ENCODE data around the gene VIT.
"Not testable (repeated sequence)": the region's sequence is repeated elsewhere in the genome, so short reads cannot be mapped to it uniquely, and the experiment has no call there.

Gene VIT

DNA sequence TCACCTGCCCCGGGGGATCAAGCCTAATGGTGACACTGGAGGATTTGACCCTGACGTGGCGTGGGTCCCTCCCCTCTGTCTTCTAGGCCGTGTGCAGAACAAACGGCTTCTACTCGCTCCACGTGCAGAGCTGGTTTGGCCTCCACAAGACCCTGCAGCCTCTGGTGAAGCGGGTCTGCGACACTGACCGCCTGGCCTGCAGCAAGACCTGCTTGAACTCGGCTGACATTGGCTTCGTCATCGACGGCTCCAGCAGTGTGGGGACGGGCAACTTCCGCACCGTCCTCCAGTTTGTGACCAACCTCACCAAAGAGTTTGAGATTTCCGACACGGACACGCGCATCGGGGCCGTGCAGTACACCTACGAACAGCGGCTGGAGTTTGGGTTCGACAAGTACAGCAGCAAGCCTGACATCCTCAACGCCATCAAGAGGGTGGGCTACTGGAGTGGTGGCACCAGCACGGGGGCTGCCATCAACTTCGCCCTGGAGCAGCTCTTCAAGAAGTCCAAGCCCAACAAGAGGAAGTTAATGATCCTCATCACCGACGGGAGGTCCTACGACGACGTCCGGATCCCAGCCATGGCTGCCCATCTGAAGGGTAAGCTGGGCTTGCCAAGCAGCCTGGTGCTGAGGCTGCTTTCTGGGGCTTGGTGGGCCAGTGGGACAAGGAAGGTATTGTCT is 112.0 kb downstream of the VIT start:
- H3K27ac ChIP-seq (ENCODE audit: low read depth, low read length), result no peak overlapping the region
- no peaks in the 10 kb centered on the region for H3K4me1 ChIP-seq (ENCODE audit: control insufficient read depth, insufficient read depth, low read length)
- no peaks in the 10 kb centered on the region for H3K36me3 ChIP-seq (ENCODE audit: control insufficient read depth, insufficient read depth, low read length)
- H3K9me3 ChIP-seq (ENCODE audit: control insufficient read depth, insufficient read depth, low read depth, low read length), result peaks cover 14% of the 10 kb centered on the region
- no peak overlapping the region for H3K9ac ChIP-seq (ENCODE audit: low read length)
- no peaks in the 10 kb centered on the region for H3K27me3 ChIP-seq (ENCODE audit: control insufficient read depth, insufficient read depth, low read length)
- H3K4me3 ChIP-seq (ENCODE audit: low read depth, low read length), result no peak overlapping the region

GRCh38 chr2:36809069-36809445 is 112.5 kb downstream of the VIT start:
- no peak overlapping the region for H3K27ac ChIP-seq (ENCODE audit: low read depth, low read length)
- peaks cover 10% of the 10 kb centered on the region for H3K9me3 ChIP-seq (ENCODE audit: control insufficient read depth, insufficient read depth, low read depth, low read length)
- H3K4me3 ChIP-seq (ENCODE audit: low read depth, low read length), result no peak overlapping the region
- H3K9ac ChIP-seq (ENCODE audit: low read length), result no peak overlapping the region
- no peaks in the 10 kb centered on the region for H3K36me3 ChIP-seq (ENCODE audit: control insufficient read depth, insufficient read depth, low read length)
- H3K4me1 ChIP-seq (ENCODE audit: control insufficient read depth, insufficient read depth, low read length), result no peaks in the 10 kb centered on the region
- H3K27me3 ChIP-seq (ENCODE audit: control insufficient read depth, insufficient read depth, low read length), result no peaks in the 10 kb centered on the region

GRCh38 chr2:36811071-36811470 is 114.6 kb downstream of the VIT start:
- no peaks in the 10 kb centered on the region for H3K27me3 ChIP-seq (ENCODE audit: control insufficient read depth, insufficient read depth, low read length)
- H3K27ac ChIP-seq (ENCODE audit: low read depth, low read length), result no peak overlapping the region
- H3K4me3 ChIP-seq (ENCODE audit: low read depth, low read length), result no peak overlapping the region
- H3K9me3 ChIP-seq (ENCODE audit: control insufficient read depth, insufficient read depth, low read depth, low read length), result peaks cover 10% of the 10 kb centered on the region
- no peaks in the 10 kb centered on the region for H3K4me1 ChIP-seq (ENCODE audit: control insufficient read depth, insufficient read depth, low read length)
- H3K9ac ChIP-seq (ENCODE audit: low read length), result no peak overlapping the region
- no peaks in the 10 kb centered on the region for H3K36me3 ChIP-seq (ENCODE audit: control insufficient read depth, insufficient read depth, low read length)

DNA sequence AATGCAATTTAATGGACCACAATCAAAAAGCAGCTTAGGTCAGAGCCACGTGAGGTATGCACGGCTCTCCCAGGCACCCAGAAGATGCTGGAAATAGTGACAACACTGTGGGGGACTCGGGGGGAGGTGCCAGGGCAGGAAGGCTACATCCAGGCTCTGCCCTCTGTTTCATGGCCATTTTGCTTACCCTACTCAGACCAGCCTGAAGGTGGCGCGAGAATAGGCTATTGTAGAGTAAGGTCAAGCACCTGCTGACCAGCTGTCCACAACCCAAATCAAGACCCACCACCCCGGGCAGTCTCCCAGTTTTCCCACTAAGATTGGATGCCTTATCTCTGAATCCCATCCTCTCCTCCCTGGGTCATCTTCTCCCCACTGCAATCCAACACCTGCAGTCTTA is 115.7 kb downstream of the VIT start:
- Histone ChIP-seq H3K9ac (ENCODE audit: low read length) (no peak overlapping the region), H3K4me1 (ENCODE audit: control insufficient read depth, insufficient read depth, low read length) (no peaks in the 10 kb centered on the region), H3K4me3 (ENCODE audit: low read depth, low read length) (no peak overlapping the region), H3K27ac (ENCODE audit: low read depth, low read length) (no peak overlapping the region), H3K9me3 (ENCODE audit: control insufficient read depth, insufficient read depth, low read depth, low read length) (peaks cover 10% of the 10 kb centered on the region), H3K36me3 (ENCODE audit: control insufficient read depth, insufficient read depth, low read length) (no peaks in the 10 kb centered on the region), H3K27me3 (ENCODE audit: control insufficient read depth, insufficient read depth, low read length) (no peaks in the 10 kb centered on the region)

GRCh38 chr2:36818542-36818941 is 122.0 kb downstream of the VIT start:
- no peak overlapping the region for H3K27ac ChIP-seq (ENCODE audit: low read depth, low read length)
- no peak overlapping the region for H3K4me3 ChIP-seq (ENCODE audit: low read depth, low read length)
- H3K9ac ChIP-seq (ENCODE audit: low read length), result no peak overlapping the region
- H3K27me3 ChIP-seq (ENCODE audit: control insufficient read depth, insufficient read depth, low read length), result no peaks in the 10 kb centered on the region
- H3K9me3 ChIP-seq (ENCODE audit: control insufficient read depth, insufficient read depth, low read depth, low read length), result no peaks in the 10 kb centered on the region
- H3K36me3 ChIP-seq (ENCODE audit: control insufficient read depth, insufficient read depth, low read length), result no peaks in the 10 kb centered on the region
- H3K4me1 ChIP-seq (ENCODE audit: control insufficient read depth, insufficient read depth, low read length), result no peaks in the 10 kb centered on the region

DNA sequence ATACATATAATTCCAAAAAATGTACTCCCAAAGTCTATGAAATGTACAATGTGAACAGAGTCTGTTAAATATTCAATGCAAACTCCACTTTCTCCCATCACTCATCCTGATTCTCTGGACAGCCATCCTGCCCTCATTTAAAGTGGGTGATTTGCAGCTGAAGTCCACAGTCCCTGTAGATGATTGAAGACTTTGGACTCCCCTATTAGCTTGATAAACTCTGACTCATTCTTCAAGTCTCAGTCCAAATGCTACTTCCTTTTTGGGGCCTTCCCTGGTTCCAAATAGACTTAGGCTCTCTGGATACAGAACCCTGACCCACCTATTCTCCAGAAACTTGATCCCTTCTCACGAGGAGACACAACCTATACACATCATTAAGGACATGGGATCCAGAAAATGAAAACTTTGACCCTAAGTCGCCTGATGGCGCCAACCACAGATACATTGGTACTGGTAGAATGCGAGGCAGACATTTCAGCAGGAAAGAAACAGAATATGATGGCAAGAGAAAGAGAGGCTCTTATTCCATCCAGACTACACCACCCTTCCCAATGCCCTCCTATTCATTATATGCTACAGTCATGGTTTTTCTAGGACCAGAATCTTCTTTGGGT is 122.7 kb downstream of the VIT start:
- H3K4me1 ChIP-seq (ENCODE audit: control insufficient read depth, insufficient read depth, low read length), result peaks cover 4% of the 10 kb centered on the region
- no peaks in the 10 kb centered on the region for H3K36me3 ChIP-seq (ENCODE audit: control insufficient read depth, insufficient read depth, low read length)
- H3K4me3 ChIP-seq (ENCODE audit: low read depth, low read length), result no peak overlapping the region
- H3K9me3 ChIP-seq (ENCODE audit: control insufficient read depth, insufficient read depth, low read depth, low read length), result no peaks in the 10 kb centered on the region
- H3K27me3 ChIP-seq (ENCODE audit: control insufficient read depth, insufficient read depth, low read length), result no peaks in the 10 kb centered on the region
- no peak overlapping the region for H3K27ac ChIP-seq (ENCODE audit: low read depth, low read length)
- H3K9ac ChIP-seq (ENCODE audit: low read length), result no peak overlapping the region

DNA sequence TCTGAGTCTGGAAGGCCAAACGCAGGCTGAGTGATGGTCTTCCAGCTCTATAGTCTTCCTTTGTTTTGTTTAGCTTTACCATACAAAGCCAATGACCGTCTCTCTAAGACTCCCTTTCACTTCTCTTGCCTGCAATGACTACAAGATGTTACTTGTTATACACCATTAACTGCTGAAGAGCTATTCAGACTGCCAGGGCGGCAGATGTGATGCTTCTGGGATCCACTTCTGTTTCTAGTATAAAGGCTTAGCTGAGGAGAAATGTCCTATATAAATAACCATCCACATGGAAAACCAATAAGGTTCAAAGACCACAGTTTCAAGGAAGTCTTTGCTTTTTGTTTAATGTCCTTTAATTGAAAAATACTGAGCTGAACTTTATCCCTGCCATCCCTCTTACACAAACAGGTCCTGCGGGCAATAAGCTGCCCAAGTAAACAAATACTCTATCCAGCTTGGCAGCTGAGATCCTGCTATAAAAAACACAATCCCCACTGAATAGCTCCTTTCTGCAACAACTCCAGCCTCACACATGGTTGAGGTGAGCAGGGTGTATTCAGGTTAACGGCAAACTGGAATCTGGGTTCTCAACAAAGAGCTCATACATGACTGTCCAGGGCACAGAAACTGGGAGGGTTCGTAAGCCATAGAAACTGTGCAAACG is 124.6 kb downstream of the VIT start:
- Histone ChIP-seq H3K4me1 (ENCODE audit: control insufficient read depth, insufficient read depth, low read length) (peaks cover 10% of the 10 kb centered on the region), H3K4me3 (ENCODE audit: low read depth, low read length) (no peak overlapping the region), H3K9me3 (ENCODE audit: control insufficient read depth, insufficient read depth, low read depth, low read length) (no peaks in the 10 kb centered on the region), H3K27ac (ENCODE audit: low read depth, low read length) (no peak overlapping the region), H3K27me3 (ENCODE audit: control insufficient read depth, insufficient read depth, low read length) (no peaks in the 10 kb centered on the region), H3K9ac (ENCODE audit: low read length) (no peak overlapping the region), H3K36me3 (ENCODE audit: control insufficient read depth, insufficient read depth, low read length) (no peaks in the 10 kb centered on the region)

DNA sequence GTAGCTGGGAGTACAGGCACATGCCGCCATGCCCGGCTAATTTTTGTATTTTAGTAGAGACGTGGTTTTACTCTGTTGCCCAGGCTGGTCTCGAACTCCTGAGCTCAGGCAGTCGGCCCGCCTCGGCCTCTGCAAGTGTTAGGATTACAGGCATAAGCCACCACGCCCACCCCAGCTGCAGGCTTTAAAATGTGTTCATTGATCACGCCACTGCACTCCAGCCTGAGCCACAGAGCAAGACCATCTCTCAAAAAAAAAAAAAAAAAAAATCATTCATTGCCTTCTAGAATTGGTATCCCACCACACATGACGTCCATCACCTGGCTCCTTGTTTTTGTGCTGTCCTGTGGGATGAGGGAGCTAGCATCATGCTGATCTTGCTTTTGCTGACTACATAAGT is 127.4 kb downstream of the VIT start:
- Histone ChIP-seq H3K9ac (ENCODE audit: low read length) (no peak overlapping the region), H3K4me1 (ENCODE audit: control insufficient read depth, insufficient read depth, low read length) (peaks cover 10% of the 10 kb centered on the region), H3K27me3 (ENCODE audit: control insufficient read depth, insufficient read depth, low read length) (no peaks in the 10 kb centered on the region), H3K9me3 (ENCODE audit: control insufficient read depth, insufficient read depth, low read depth, low read length) (no peaks in the 10 kb centered on the region), H3K4me3 (ENCODE audit: low read depth, low read length) (no peak overlapping the region; the same call in 1 of the 2 replicates), H3K36me3 (ENCODE audit: control insufficient read depth, insufficient read depth, low read length) (no peaks in the 10 kb centered on the region), H3K27ac (ENCODE audit: low read depth, low read length) (no peak overlapping the region)

DNA sequence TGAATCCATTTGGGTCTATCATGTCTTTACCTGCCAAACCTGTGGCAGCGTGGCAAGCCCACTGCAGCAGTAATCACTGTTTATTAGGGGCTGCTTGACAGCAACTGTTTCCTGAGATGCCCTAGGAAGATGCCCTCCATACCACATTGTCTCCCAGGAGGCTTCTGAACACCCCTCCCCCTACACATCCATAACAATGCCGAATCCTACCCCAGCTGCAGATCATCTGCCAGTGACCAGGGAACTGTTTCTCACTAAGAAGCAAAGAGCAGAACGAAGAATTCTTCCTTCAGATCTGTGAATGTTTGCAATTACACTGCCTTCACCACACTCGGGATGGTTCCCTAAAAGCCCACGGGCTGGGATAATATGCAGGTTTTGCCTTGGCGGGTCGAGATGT is 127.8 kb downstream of the VIT start:
- no peak overlapping the region for H3K9ac ChIP-seq (ENCODE audit: low read length)
- H3K36me3 ChIP-seq (ENCODE audit: control insufficient read depth, insufficient read depth, low read length), result no peaks in the 10 kb centered on the region
- H3K27ac ChIP-seq (ENCODE audit: low read depth, low read length), result no peak overlapping the region
- H3K9me3 ChIP-seq (ENCODE audit: control insufficient read depth, insufficient read depth, low read depth, low read length), result no peaks in the 10 kb centered on the region
- H3K4me3 ChIP-seq (ENCODE audit: low read depth, low read length), result no peak overlapping the region; the same call in 1 of the 2 replicates
- H3K27me3 ChIP-seq (ENCODE audit: control insufficient read depth, insufficient read depth, low read length), result no peaks in the 10 kb centered on the region
- peaks cover 10% of the 10 kb centered on the region for H3K4me1 ChIP-seq (ENCODE audit: control insufficient read depth, insufficient read depth, low read length)

- not testable (repeated sequence) for H3K27ac ChIP-seq (ENCODE audit: low read depth, low read length); H3K4me1 ChIP-seq (ENCODE audit: control insufficient read depth, insufficient read depth, low read length); H3K4me3 ChIP-seq (ENCODE audit: low read depth, low read length); H3K36me3 ChIP-seq (ENCODE audit: control insufficient read depth, insufficient read depth, low read length); H3K9ac ChIP-seq (ENCODE audit: low read length); H3K27me3 ChIP-seq (ENCODE audit: control insufficient read depth, insufficient read depth, low read length); H3K9me3 ChIP-seq (ENCODE audit: control insufficient read depth, insufficient read depth, low read depth, low read length)
Measured at GRCh38 chr2:36824683-36825082, 128.2 kb downstream of the VIT start.

GRCh38 chr2:36831185-36831584 is 134.7 kb downstream of the VIT start:
- H3K9ac ChIP-seq (ENCODE audit: low read length), result no peak overlapping the region

More at GRCh38 chr2:36831185-36831584, 134.7 kb downstream of the VIT start:
- Histone ChIP-seq H3K4me1 (ENCODE audit: control insufficient read depth, insufficient read depth, low read length) (peaks cover 21% of the 10 kb centered on the region), H3K27ac (ENCODE audit: low read depth, low read length) (no peak overlapping the region), H3K36me3 (ENCODE audit: control insufficient read depth, insufficient read depth, low read length) (no peaks in the 10 kb centered on the region), H3K9me3 (ENCODE audit: control insufficient read depth, insufficient read depth, low read depth, low read length) (no peaks in the 10 kb centered on the region), H3K4me3 (ENCODE audit: low read depth, low read length) (no peak overlapping the region), H3K27me3 (ENCODE audit: control insufficient read depth, insufficient read depth, low read length) (no peaks in the 10 kb centered on the region)
